H1 (cell line): Measurements from ENCODE around the gene FNDC11. TPM values are rescaled to one million over a fixed set of nuclear protein-coding genes. Genes with fewer than 3 reads are reported as not detected.

Experiments
- CTCF ChIA-PET: fragments of 300-600 bp; sonication (Branson Sonifier 250); formaldehyde crosslinking; loops from one replicate; lab custom pipeline; 2021; ENCODE audit not compliant: partially characterized antibody; lab: Charles Lee
- POLR2A ChIA-PET: fragments of 300-600 bp; sonication (Branson Sonifier 250); formaldehyde crosslinking; loops from one replicate; lab custom pipeline; 2021; ENCODE audit warnings: inconsistent platforms; ENCODE audit not compliant: partially characterized antibody; lab: Charles Lee
- DNase-seq, 2 experiments: peaks; one replicate each; pipeline versions ENCODE4 v3.0.0 to v3.0.0-alpha.2; 2010 to 2022; ENCODE audit warnings: low spot score in 2 of 2, low read depth in 1 of 2, mixed read lengths in 1 of 2
- FAIRE-seq: peaks from 2 replicates; lab custom pipeline; 2011; peaks lifted over from hg19 to GRCh38; lab: Jason Lieb, UNC
- H2AFZ ChIP-seq: 2 replicates; pipeline ENCODE4 v1.8.1; 2012; ENCODE audit warnings: low read length, inconsistent platforms
- H2AK5ac ChIP-seq: 2 replicates; pipeline ENCODE4 v1.6.1; 2013; ENCODE audit warnings: low read depth, low read length
- H2BK120ac ChIP-seq: replicated peaks from 2 replicates; pipeline ENCODE3; 2013; ENCODE audit warnings: low read depth, low read length, inconsistent platforms
- H2BK12ac ChIP-seq: 2 replicates; pipeline ENCODE4 v1.6.1; 2013; ENCODE audit warnings: low read depth, low read length
- H2BK15ac ChIP-seq: 2 replicates; pipeline ENCODE4 v1.6.1; 2013; ENCODE audit warnings: low read length
- H2BK20ac ChIP-seq: 2 replicates; pipeline ENCODE4 v1.6.1; 2013; ENCODE audit warnings: low read length
- H2BK5ac ChIP-seq: 2 replicates; pipeline ENCODE4 v1.6.1; 2013; ENCODE audit warnings: low read depth, low read length
- H3K14ac ChIP-seq: 2 replicates; pipeline ENCODE4 v1.6.1; 2013; ENCODE audit warnings: inconsistent platforms; ENCODE audit not compliant: insufficient read length
- H3K18ac ChIP-seq: 2 replicates; pipeline ENCODE4 v1.6.1; 2013; ENCODE audit warnings: low read length; ENCODE audit errors: extremely low read depth
- H3K23ac ChIP-seq: 2 replicates; pipeline ENCODE4 v1.6.1; 2013; ENCODE audit warnings: inconsistent platforms; ENCODE audit not compliant: insufficient read length
- H3K23me2 ChIP-seq: 2 replicates; pipeline ENCODE4 v1.6.1; 2013; ENCODE audit warnings: low read depth, low read length
- H3K27ac ChIP-seq: 2 replicates; pipeline ENCODE4 v1.6.1; 2011; ENCODE audit warnings: low read depth, low read length, inconsistent platforms
- H3K27me3 ChIP-seq, 4 experiments: replicated peaks in 1 of 4; 1 replicate in 1 of 4; 2 replicates in 3 of 4; pipeline versions ENCODE4 v1.6.1 to v1.8.1; 2011 to 2013; ENCODE audit warnings: low read length in 3 of 4, mild to moderate bottlenecking in 3 of 4, inconsistent platforms in 2 of 4, mixed read lengths in 2 of 4, moderate library complexity in 1 of 4; ENCODE audit not compliant: control insufficient read depth in 3 of 4, insufficient read depth in 3 of 4; ENCODE audit errors: extremely low read depth in 1 of 4
- H3K36me3 ChIP-seq, 4 experiments: 2 replicates each; pipeline versions ENCODE4 v1.6.1 to v1.8.1; 2011 to 2013; ENCODE audit warnings: mild to moderate bottlenecking in 4 of 4, low read length in 3 of 4, moderate library complexity in 2 of 4, control low read depth in 1 of 4, inconsistent platforms in 1 of 4; ENCODE audit not compliant: insufficient read depth in 4 of 4, control insufficient read depth in 2 of 4
- H3K4ac ChIP-seq: replicated peaks from 2 replicates; pipeline ENCODE3; 2013; ENCODE audit warnings: low read length, low read depth, mixed read lengths, inconsistent platforms; ENCODE audit not compliant: insufficient read length
- H3K4me1 ChIP-seq, 4 experiments: replicated peaks in 1 of 4; 1 replicate in 1 of 4; 2 replicates in 3 of 4; pipeline versions ENCODE4 v1.6.1 to v1.8.1; 2011 to 2013; ENCODE audit warnings: low read length in 3 of 4, inconsistent platforms in 2 of 4, mixed read lengths in 1 of 4; ENCODE audit not compliant: insufficient read depth in 4 of 4, control insufficient read depth in 3 of 4
- H3K4me2 ChIP-seq, 2 experiments: 2 replicates each; pipeline versions ENCODE4 v1.6.1 to v1.8.1; 2011 to 2013; ENCODE audit warnings: low read depth in 2 of 2, low read length in 2 of 2, control low read depth in 1 of 2, inconsistent platforms in 1 of 2, mild to moderate bottlenecking in 1 of 2; ENCODE audit not compliant: insufficient read depth in 1 of 2
- H3K4me3 ChIP-seq, 4 experiments: fragments of 200-600, 300-600 bp in 1 of 4; sonication (generic), shearing (Covaris generic), sonication (Bioruptor Twin) in 1 of 4; 2 replicates each; pipeline versions ENCODE4 v1.5.1 to v1.8.1; 2011 to 2016; ENCODE audit warnings: low read length in 4 of 4, low read depth in 3 of 4, control low read depth in 2 of 4, inconsistent platforms in 2 of 4, mild to moderate bottlenecking in 2 of 4, mixed read lengths in 1 of 4, moderate library complexity in 1 of 4; ENCODE audit not compliant: insufficient read depth in 2 of 4; ENCODE audit errors: extremely low read depth in 1 of 4
- H3K56ac ChIP-seq: replicated peaks from 2 replicates; pipeline ENCODE3; 2013; ENCODE audit warnings: low read depth, mild to moderate bottlenecking, mixed read lengths, low read length, inconsistent platforms; ENCODE audit not compliant: insufficient read length
- H3K79me1 ChIP-seq: 2 replicates; pipeline ENCODE4 v1.6.1; 2013; ENCODE audit warnings: low read depth, low read length, control low read depth
- H3K79me2 ChIP-seq, 2 experiments: 2 replicates each; pipeline versions ENCODE4 v1.6.1 to v1.8.1; 2012 to 2013; ENCODE audit warnings: low read length in 2 of 2, mild to moderate bottlenecking in 2 of 2, inconsistent platforms in 1 of 2; ENCODE audit not compliant: insufficient read depth in 2 of 2, control insufficient read depth in 1 of 2
- H3K9ac ChIP-seq, 4 experiments: replicated peaks in 1 of 4; 1 replicate in 1 of 4; 2 replicates in 3 of 4; pipeline versions ENCODE4 v1.6.1 to v1.8.1; 2011 to 2013; ENCODE audit warnings: low read depth in 3 of 4, low read length in 3 of 4, control low read depth in 2 of 4, mild to moderate bottlenecking in 2 of 4, moderate library complexity in 2 of 4, inconsistent platforms in 1 of 4; ENCODE audit errors: extremely low read depth in 1 of 4
- H3K9me3 ChIP-seq, 2 experiments: 2 replicates each; pipeline versions ENCODE4 v1.6.1 to v1.8.1; 2012 to 2013; ENCODE audit warnings: mild to moderate bottlenecking in 2 of 2, moderate library complexity in 2 of 2, control low read depth in 1 of 2, inconsistent platforms in 1 of 2, low read depth in 1 of 2, low read length in 1 of 2, mixed read lengths in 1 of 2; ENCODE audit not compliant: insufficient read depth in 2 of 2
- H4K20me1 ChIP-seq, 2 experiments: replicated peaks in 1 of 2; 2 replicates each; pipeline versions ENCODE3 to v1.8.1; 2011 to 2013; ENCODE audit warnings: inconsistent platforms in 2 of 2, low read length in 2 of 2, mild to moderate bottlenecking in 1 of 2; ENCODE audit not compliant: insufficient read depth in 2 of 2, control insufficient read depth in 1 of 2
- H4K5ac ChIP-seq: 2 replicates; pipeline ENCODE4 v1.6.1; 2013; ENCODE audit warnings: low read length, low read depth, mixed read lengths, inconsistent platforms; ENCODE audit not compliant: insufficient read length
- H4K8ac ChIP-seq: 2 replicates; pipeline ENCODE4 v1.8.0; 2013; ENCODE audit warnings: mild to moderate bottlenecking, moderate library complexity, low read length, inconsistent platforms; ENCODE audit not compliant: insufficient read depth; ENCODE audit errors: extremely low read depth
- H4K91ac ChIP-seq: replicated peaks from 2 replicates; pipeline ENCODE3; 2013; ENCODE audit warnings: low read length, mixed read lengths, inconsistent platforms; ENCODE audit not compliant: insufficient read length
- BCL11A ChIP-seq, 2 experiments: IDR thresholded peaks; one replicate each; pipeline ENCODE4 v1.6.1; 2011; ENCODE audit warnings: low read depth in 2 of 2, low read length in 2 of 2, mild to moderate bottlenecking in 2 of 2
- GTF2F1 ChIP-seq: IDR thresholded peaks from 2 replicates; pipeline ENCODE4 v1.6.1; 2012; ENCODE audit warnings: low read depth, low read length, improper control_type of control experiment, borderline replicate concordance
- KDM1A ChIP-seq: fragments of 200-600, 300-600 bp; sonication (generic); IDR thresholded peaks from 2 replicates; pipeline ENCODE4 v1.7.1; 2016; ENCODE audit warnings: mild to moderate bottlenecking, low read length, borderline replicate concordance
- RAD21 ChIP-seq, 2 experiments: IDR thresholded peaks in 1 of 2; conservative IDR thresholded peaks in 1 of 2; 2 replicates each; pipeline ENCODE4 v1.6.1; 2011; ENCODE audit warnings: low read depth in 2 of 2, low read length in 2 of 2, improper control_type of control experiment in 1 of 2, inconsistent platforms in 1 of 2, mild to moderate bottlenecking in 1 of 2, moderate library complexity in 1 of 2
- RFX5 ChIP-seq: IDR thresholded peaks from 2 replicates; pipeline ENCODE4 v1.6.1; 2011; ENCODE audit warnings: low read depth, low read length, improper control_type of control experiment, borderline replicate concordance
- SP4 ChIP-seq: IDR thresholded peaks from 2 replicates; pipeline ENCODE4 v1.6.1; 2012; ENCODE audit warnings: low read length, inconsistent platforms
- SUZ12 ChIP-seq: fragments of 200-600 bp; sonication (generic); IDR thresholded peaks from 2 replicates; pipeline ENCODE4 v1.6.1; 2012; ENCODE audit warnings: mild to moderate bottlenecking, inconsistent platforms, low read length, moderate library complexity, mixed read lengths
- TAF7 ChIP-seq: optimal IDR thresholded peaks from 2 replicates; pipeline ENCODE3; 2011; ENCODE audit warnings: low read depth, mild to moderate bottlenecking, inconsistent platforms, low read length, moderate library complexity, borderline replicate concordance
- WGBS, 2 experiments: shearing (Covaris generic) in 1 of 2; methylation state at CpG; one replicate each; pipeline versions ENCODE4 v1.1.6 to v1.1.7; 2013 to 2015; ENCODE audit warnings: low lambda C conversion rate in 2 of 2, mixed read lengths in 2 of 2, inconsistent platforms in 1 of 2, low coverage in 1 of 2, missing lambda C conversion rate in 1 of 2; ENCODE audit not compliant: insufficient replicate concordance in 2 of 2, insufficient coverage in 1 of 2, insufficient read length in 1 of 2; ENCODE audit errors: extremely low coverage in 1 of 2, missing lambda C conversion rate in 1 of 2; 5-methylcytosine and 5-hydroxymethylcytosine counted together
- polyA plus RNA-seq, 7 experiments: library from polyadenylated mRNA; depleted of rRNA in 3 of 7; stranded (reverse) in 5 of 7; unstranded in 2 of 7; fragments of >200 nt in 5 of 7; fragments of 200-250 nt in 2 of 7; gene quantifications; 1 replicate in 5 of 7; 2 replicates in 1 of 7; 4 replicates in 1 of 7; pipeline versions ENCODE4 v1.2.1 to v1.2.3, GENCODE V29; 2011 to 2013; ENCODE audit warnings: missing spikeins in 2 of 7, mixed read lengths in 2 of 7
- total RNA-seq: library from RNA; stranded (reverse); fragmentation: NEBNext Ultra II Directional; extraction: Animal tissue kit (Norgen Biotek cat#: 25700); gene quantifications from 2 replicates; pipeline ENCODE4 v1.2.1, GENCODE V29; 2021
- TF ChIP-seq, protein P1 (sequence below): IDR thresholded peaks from 2 replicates; pipeline ENCODE4 v1.6.1; 2012; ENCODE audit warnings: inconsistent platforms

The FNDC11 gene
- total and polyA plus RNA-seq, 2 of the 8 experiments (the other 6 are each of a cell fraction or from before 2014, with no cell fraction given): 2.6 to 8.8 TPM

DNA sequence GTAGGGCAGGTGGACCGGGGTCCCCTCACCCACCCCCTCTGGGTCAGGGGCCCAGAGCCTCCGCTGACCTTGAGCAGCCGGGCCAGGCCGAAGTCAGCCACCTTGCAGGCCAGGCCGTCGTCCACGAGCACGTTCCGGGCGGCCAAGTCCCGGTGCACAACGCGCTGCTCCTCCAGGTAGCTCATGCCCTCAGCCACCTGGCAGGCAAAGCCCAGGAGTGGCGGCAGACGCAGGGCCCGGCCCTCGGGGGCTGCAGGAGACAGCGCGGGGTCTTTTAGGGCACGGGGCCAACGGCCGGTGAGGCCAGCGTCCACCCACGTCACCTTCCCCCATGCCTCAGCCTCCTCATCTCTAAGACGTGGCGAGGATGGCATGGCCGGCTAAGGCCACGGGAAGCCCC lies 12.6 kb upstream of the FNDC11 start:
- Histone ChIP-seq H2BK12ac (no peak overlapping the region), H3K18ac (no peak overlapping the region), H4K8ac (no peak overlapping the region), H2AK5ac (no peak overlapping the region), H2BK20ac (no peak overlapping the region), H2BK120ac (no peak overlapping the region), H4K20me1 (no peaks in the 10 kb centered on the region), H2BK15ac (no peak overlapping the region), H3K14ac (no peak overlapping the region), H3K27ac (no peak overlapping the region), H3K56ac (no peak overlapping the region), H3K4me2 (no peak overlapping the region), H3K23me2 (no peaks in the 10 kb centered on the region), H3K27me3 (no peaks in the 10 kb centered on the region), H3K79me2 (no peaks in the 10 kb centered on the region), H4K91ac (no peak overlapping the region), H3K9me3 (no peaks in the 10 kb centered on the region), H3K9ac (no peak overlapping the region), H2AFZ (no peak overlapping the region), H3K4ac (no peak overlapping the region), H3K4me3 (no peak overlapping the region), H4K5ac (no peak overlapping the region), H3K79me1 (no peaks in the 10 kb centered on the region), H2BK5ac (no peak overlapping the region), H3K36me3 (no peaks in the 10 kb centered on the region), H3K4me1 (peaks cover 0 to 10% (median 0%) of the 10 kb centered on the region in 4 experiments; a peak in 4 of 7 replicates), H3K23ac (no peak overlapping the region)
- no peak for FAIRE-seq
- TF ChIP-seq KDM1A (no peak), TAF7 (no peak), RFX5 (no peak), RAD21 (IDR thresholded peaks at IDR 0.05 in 1 of 2, conservative IDR thresholded peaks at IDR 0.05 in 1 of 2; ENCODE audit: low read depth in 2 of 2, low read length in 2 of 2) (no peak), BCL11A (IDR thresholded peaks at IDR 0.05; ENCODE audit: low read depth in 2 of 2, low read length in 2 of 2) (no peak), SP4 (no peak), GTF2F1 (no peak), SUZ12 (no peak)
- TF ChIP-seq, protein P1, sequence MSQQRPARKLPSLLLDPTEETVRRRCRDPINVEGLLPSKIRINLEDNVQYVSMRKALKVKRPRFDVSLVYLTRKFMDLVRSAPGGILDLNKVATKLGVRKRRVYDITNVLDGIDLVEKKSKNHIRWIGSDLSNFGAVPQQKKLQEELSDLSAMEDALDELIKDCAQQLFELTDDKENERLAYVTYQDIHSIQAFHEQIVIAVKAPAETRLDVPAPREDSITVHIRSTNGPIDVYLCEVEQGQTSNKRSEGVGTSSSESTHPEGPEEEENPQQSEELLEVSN: no peak
- DNase-seq: no peak
- 90% methylated on average over 23 of the region's 28 CpGs; no CpG with 5 or more reads in 1 of the 2 experiments for WGBS, 2 experiments
- ChIA-PET CTCF (interaction anchor here (0.6 to 1.8 kb wide), 6 partner anchors 10 to 69 kb away, joined by 3 to 5 read pairs (median 4); no protein-coding TSS in a partner anchor), POLR2A (interaction anchor here (1.3 to 2.3 kb wide), 2 partner anchors 11 to 196 kb away, joined by 3 to 7 read pairs; no protein-coding TSS in a partner anchor)
